Kidney (tissue), 14 donors: Measurements from ENCODE around the gene CAPN15. TPM values are rescaled to one million over a fixed set of nuclear protein-coding genes. Genes with fewer than 3 reads are reported as not detected.

Source experiments
- DNase-seq, 5 donors: peaks; one replicate each; pipeline ENCODE4 v3.0.0-alpha.2; 2013 to 2020
- FAIRE-seq: peaks from 2 replicates; lab custom pipeline; 2012; peaks lifted over from hg19 to GRCh38; lab: Jason Lieb, UNC
- H3K27ac ChIP-seq, 2 donors: one replicate each; pipeline ENCODE4 v1.7.0; 2013; ENCODE audit warnings: low read depth in 2 of 2, low read length in 2 of 2, inconsistent platforms in 1 of 2
- H3K27me3 ChIP-seq: one replicate; pipeline ENCODE4 v1.7.1; 2013; ENCODE audit warnings: low read length, inconsistent platforms; ENCODE audit not compliant: control insufficient read depth, insufficient read depth
- H3K36me3 ChIP-seq, 3 donors: one replicate each; pipeline versions ENCODE4 v1.7.0 to v1.7.1; 2013; ENCODE audit warnings: low read length in 3 of 3, control low read depth in 1 of 3, inconsistent platforms in 1 of 3; ENCODE audit not compliant: insufficient read depth in 3 of 3, control insufficient read depth in 2 of 3
- H3K4me1 ChIP-seq, 3 donors: one replicate each; pipeline versions ENCODE4 v1.7.0 to v1.7.1; 2013; ENCODE audit warnings: low read length in 3 of 3, inconsistent platforms in 1 of 3, low read depth in 1 of 3; ENCODE audit not compliant: control insufficient read depth in 2 of 3, insufficient read depth in 2 of 3
- H3K4me3 ChIP-seq, 3 donors: one replicate each; pipeline versions ENCODE4 v1.7.0 to v1.8.1; 2013; ENCODE audit warnings: low read length in 3 of 3, control low read depth in 1 of 3, inconsistent platforms in 1 of 3
- H3K9ac ChIP-seq, 3 donors: one replicate each; pipeline versions ENCODE4 v1.7.0 to v1.7.1; 2013; ENCODE audit warnings: low read length in 3 of 3, control low read depth in 1 of 3, inconsistent platforms in 1 of 3
- H3K9me3 ChIP-seq, 3 donors: one replicate each; pipeline versions ENCODE4 v1.7.0 to v1.7.1; 2013; ENCODE audit warnings: low read length in 3 of 3, control low read depth in 1 of 3, inconsistent platforms in 1 of 3; ENCODE audit not compliant: control insufficient read depth in 2 of 3, insufficient read depth in 1 of 3
- CTCF ChIP-seq: IDR thresholded peaks from 3 replicates; pipeline ENCODE4 v1.5.1; 2012; ENCODE audit warnings: mild to moderate bottlenecking, moderate library complexity, borderline replicate concordance; ENCODE audit not compliant: insufficient read depth; ENCODE audit errors: extremely low read depth
- intact Hi-C: fragments of 100-400 bp; cut with DNase I; formaldehyde crosslinking; loops from one replicate; pipeline ENCODE4 v1.11.1; 2022
- polyA plus RNA-seq: library from polyadenylated mRNA; stranded (reverse); fragments of 350-450 nt; fragmentation: Illumina TruSeq; extraction: RNeasy Lipid Tissue Mini Kit (QIAGEN cat#74804); gene quantifications from one replicate; pipeline ENCODE4 v1.2.3, GENCODE V29; 2014; ENCODE audit warnings: low read depth, low replicate concordance; ENCODE audit not compliant: insufficient read depth
- total RNA-seq: library from RNA; stranded (reverse); fragmentation: NEBNext Ultra II Directional; extraction: Animal tissue kit (Norgen Biotek cat#: 25700); gene quantifications from one replicate; pipeline ENCODE4 v1.2.1, GENCODE V29; 2021
- donor health status: control.
- donor health status: control.
- donor health status: control.
- donor health status: control.
- donor health status: control.
- donor health status: DM: yes; HTN: yes; CAD: no.
- donor health status: Normal renal cell carcinoma (clear cell type).

CAPN15 gene
- total and polyA plus RNA-seq, 2 donors from 2014 or later, result 17.9 to 52.9 TPM

- TF ChIP-seq CTCF, result no peak
- Histone ChIP-seq H3K9ac (no peak overlapping the region), H3K27ac (peak overlapping the region in 1 of 2 donors; percentile 13), H3K27me3 (no peaks in the 10 kb centered on the region), H3K36me3 (peaks cover 0 to 19% (median 8%) of the 10 kb centered on the region in 3 donors), H3K9me3 (no peaks in the 10 kb centered on the region), H3K4me3 (no peak overlapping the region), H3K4me1 (no peaks in the 10 kb centered on the region)
- no peak for FAIRE-seq
- DNase-seq, result no peak
- intact Hi-C loops, result no loop called here
Measured at GRCh38 chr16:508884-509736, 18.4 kb upstream of the CAPN15 start.

GRCh38 chr16:510066-510825, 17.3 kb upstream of the CAPN15 start:
- intact Hi-C loops, result no loop called here
- FAIRE-seq (no peak), DNase-seq (no peak)
- Histone ChIP-seq H3K4me3 (no peak overlapping the region), H3K27me3 (no peaks in the 10 kb centered on the region), H3K27ac (no peak overlapping the region), H3K4me1 (no peaks in the 10 kb centered on the region), H3K9me3 (no peaks in the 10 kb centered on the region), H3K36me3 (peaks cover 0 to 20% (median 12%) of the 10 kb centered on the region in 3 donors), H3K9ac (no peak overlapping the region)
- TF ChIP-seq CTCF, result no peak

DNA sequence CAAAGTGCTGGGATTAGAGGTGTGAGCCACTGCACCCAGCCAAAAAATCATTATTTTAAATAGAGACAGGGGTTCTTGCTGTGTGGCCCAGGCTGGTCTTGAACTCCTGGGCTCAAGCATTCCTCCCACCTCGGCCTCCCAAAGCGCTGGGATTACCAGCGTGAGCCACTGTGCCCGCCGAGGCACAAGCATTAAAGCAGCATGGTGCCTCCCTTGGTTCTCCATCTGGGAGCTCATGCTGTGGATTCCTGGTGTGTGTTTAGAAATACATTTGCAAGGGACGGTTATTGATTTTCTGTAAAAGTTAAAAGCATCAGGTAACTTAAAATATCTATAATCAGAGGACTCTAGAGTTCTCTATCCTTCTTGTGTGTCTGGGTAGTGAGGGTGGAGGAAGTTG, 14.7 kb upstream of the CAPN15 start:
- H3K4me1 ChIP-seq, result no peaks in the 10 kb centered on the region
- intact Hi-C loops, result no loop called here
- FAIRE-seq (no peak), DNase-seq (no peak)
- no peak overlapping the region for H3K9ac ChIP-seq
- no peaks in the 10 kb centered on the region for H3K9me3 ChIP-seq
- no peaks in the 10 kb centered on the region for H3K27me3 ChIP-seq
- no peak overlapping the region for H3K4me3 ChIP-seq
- H3K36me3 ChIP-seq, result peaks cover 2 to 23% (median 14%) of the 10 kb centered on the region in 3 donors
- H3K27ac ChIP-seq, result no peak overlapping the region
- no peak for TF ChIP-seq CTCF
